NCI-H1092 treated with DMSO at 0.1 percent for 48 hours (cell line): ENCODE results near the gene TTC17.
"Not testable (repeated sequence)": the region's sequence is repeated elsewhere in the genome, so short reads cannot be mapped to it uniquely, and the experiment has no call there.

ENCODE experiments used
- DNase-seq: peaks from one replicate; lab custom pipeline; 2025; lab: John Stamatoyannopoulos, UW

Gene TTC17

GRCh38 chr11:43459246-43459645 is 100.5 kb downstream of the TTC17 start:
- DNase-seq, result no peak

GRCh38 chr11:43462359-43462758 is 103.6 kb downstream of the TTC17 start:
- DNase-seq, result no peak

- no peak for DNase-seq
Measured at GRCh38 chr11:43467958-43468357, 109.2 kb downstream of the TTC17 start.

- not testable (repeated sequence) for DNase-seq
Measured at GRCh38 chr11:43477491-43477890, 118.8 kb downstream of the TTC17 start.

GRCh38 chr11:43486141-43486540 is 127.4 kb downstream of the TTC17 start:
- no peak for DNase-seq

GRCh38 chr11:43489869-43490465 is 131.2 kb downstream of the TTC17 start:
- DNase-seq, result no peak

GRCh38 chr11:43492701-43493100 is 134.0 kb downstream of the TTC17 start:
- DNase-seq, result no peak

- no peak for DNase-seq
Measured at GRCh38 chr11:43493431-43493830, 134.7 kb downstream of the TTC17 start.

- DNase-seq, result no peak
Measured at GRCh38 chr11:43497144-43497543, 138.4 kb downstream of the TTC17 start.

- no peak for DNase-seq
Measured at GRCh38 chr11:43498561-43498960, 139.8 kb downstream of the TTC17 start.

GRCh38 chr11:43503417-43503816 is 144.7 kb downstream of the TTC17 start:
- DNase-seq, result no peak

- peak; percentile 9 for DNase-seq
Measured at GRCh38 chr11:43504316-43504950, 145.7 kb downstream of the TTC17 start.

- DNase-seq, result no peak
Measured at GRCh38 chr11:43505171-43505570, 146.5 kb downstream of the TTC17 start.

- no peak for DNase-seq
Measured at GRCh38 chr11:43507171-43507570, 148.5 kb downstream of the TTC17 start.

- no peak for DNase-seq
Measured at GRCh38 chr11:43508511-43508918, 149.8 kb downstream of the TTC17 start.

GRCh38 chr11:43511959-43512358 is 153.2 kb downstream of the TTC17 start:
- DNase-seq, result no peak

GRCh38 chr11:43515090-43515489 is 156.4 kb downstream of the TTC17 start:
- DNase-seq, result no peak

GRCh38 chr11:43516316-43516850 is 157.7 kb downstream of the TTC17 start:
- DNase-seq, result no peak

- DNase-seq, result no peak
Measured at GRCh38 chr11:43517518-43517917, 158.8 kb downstream of the TTC17 start.

GRCh38 chr11:43518408-43519160 is 159.9 kb downstream of the TTC17 start:
- DNase-seq, result no peak

GRCh38 chr11:43521471-43521870 is 162.8 kb downstream of the TTC17 start:
- DNase-seq, result no peak

GRCh38 chr11:43523632-43524031 is 164.9 kb downstream of the TTC17 start:
- no peak for DNase-seq

GRCh38 chr11:43532041-43532440 is 173.3 kb downstream of the TTC17 start:
- DNase-seq, result no peak
